Fibroblast of mammary gland (primary cell): ENCODE data around the gene KLF15.

ENCODE experiments used
- DNase-seq: peaks from one replicate; pipeline ENCODE4 v3.0.0-alpha.2; 2010; ENCODE audit warnings: low read depth
- H3K4me3 ChIP-seq: 2 replicates; pipeline ENCODE4 v1.5.1; 2011; ENCODE audit warnings: low read depth, mild to moderate bottlenecking, low read length, moderate library complexity; ENCODE audit not compliant: control insufficient read depth
- TF ChIP-seq, protein P1 (sequence below): conservative IDR thresholded peaks from 2 replicates; pipeline ENCODE4 v1.5.1; 2011; ENCODE audit warnings: low read depth, low read length, inconsistent platforms; ENCODE audit not compliant: control insufficient read depth, insufficient read depth

KLF15 gene

DNA sequence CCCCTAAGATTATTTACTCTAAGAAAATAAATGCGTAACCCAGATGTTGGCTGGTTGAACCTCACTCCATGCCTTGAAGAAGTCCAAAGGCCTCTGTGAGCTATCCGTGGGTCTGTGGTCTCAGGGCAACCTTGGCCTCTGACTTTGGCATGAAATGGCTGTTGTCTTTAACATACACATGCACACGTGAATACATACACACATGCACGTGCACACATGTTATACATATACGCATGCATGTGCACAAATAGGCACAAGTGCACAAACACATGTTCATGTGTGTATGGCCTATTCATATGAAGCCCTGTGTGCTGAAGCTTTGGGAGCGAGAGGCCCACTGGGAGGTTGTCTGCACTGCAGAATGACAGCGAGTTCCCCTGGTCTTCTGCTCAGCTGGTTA, 50.8 kb downstream of the KLF15 start:
- no peak for DNase-seq
- no peak overlapping the region for H3K4me3 ChIP-seq
- TF ChIP-seq, protein P1, sequence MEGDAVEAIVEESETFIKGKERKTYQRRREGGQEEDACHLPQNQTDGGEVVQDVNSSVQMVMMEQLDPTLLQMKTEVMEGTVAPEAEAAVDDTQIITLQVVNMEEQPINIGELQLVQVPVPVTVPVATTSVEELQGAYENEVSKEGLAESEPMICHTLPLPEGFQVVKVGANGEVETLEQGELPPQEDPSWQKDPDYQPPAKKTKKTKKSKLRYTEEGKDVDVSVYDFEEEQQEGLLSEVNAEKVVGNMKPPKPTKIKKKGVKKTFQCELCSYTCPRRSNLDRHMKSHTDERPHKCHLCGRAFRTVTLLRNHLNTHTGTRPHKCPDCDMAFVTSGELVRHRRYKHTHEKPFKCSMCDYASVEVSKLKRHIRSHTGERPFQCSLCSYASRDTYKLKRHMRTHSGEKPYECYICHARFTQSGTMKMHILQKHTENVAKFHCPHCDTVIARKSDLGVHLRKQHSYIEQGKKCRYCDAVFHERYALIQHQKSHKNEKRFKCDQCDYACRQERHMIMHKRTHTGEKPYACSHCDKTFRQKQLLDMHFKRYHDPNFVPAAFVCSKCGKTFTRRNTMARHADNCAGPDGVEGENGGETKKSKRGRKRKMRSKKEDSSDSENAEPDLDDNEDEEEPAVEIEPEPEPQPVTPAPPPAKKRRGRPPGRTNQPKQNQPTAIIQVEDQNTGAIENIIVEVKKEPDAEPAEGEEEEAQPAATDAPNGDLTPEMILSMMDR: no peak

DNA sequence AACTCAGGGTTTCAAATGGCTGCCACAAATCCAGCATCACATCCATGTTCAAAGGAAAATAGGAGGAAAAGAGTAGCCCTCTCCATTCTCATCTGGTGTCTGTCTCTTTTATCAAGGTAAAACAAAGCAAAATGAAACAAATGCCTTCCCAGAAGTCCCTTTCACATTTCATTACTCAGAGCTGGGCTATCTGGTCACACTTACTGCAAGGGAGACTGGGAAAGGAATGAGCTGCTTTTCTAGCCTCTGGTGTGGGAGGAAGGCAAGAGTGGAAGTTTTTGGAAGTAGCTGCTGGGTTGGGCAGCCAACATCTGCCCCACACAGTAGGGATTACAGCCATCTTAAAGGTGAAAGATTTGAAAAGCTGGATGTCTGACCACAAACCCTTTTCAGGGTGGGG, 51.8 kb downstream of the KLF15 start:
- TF ChIP-seq, protein P1: no peak
- no peak overlapping the region for H3K4me3 ChIP-seq
- DNase-seq: no peak

DNA sequence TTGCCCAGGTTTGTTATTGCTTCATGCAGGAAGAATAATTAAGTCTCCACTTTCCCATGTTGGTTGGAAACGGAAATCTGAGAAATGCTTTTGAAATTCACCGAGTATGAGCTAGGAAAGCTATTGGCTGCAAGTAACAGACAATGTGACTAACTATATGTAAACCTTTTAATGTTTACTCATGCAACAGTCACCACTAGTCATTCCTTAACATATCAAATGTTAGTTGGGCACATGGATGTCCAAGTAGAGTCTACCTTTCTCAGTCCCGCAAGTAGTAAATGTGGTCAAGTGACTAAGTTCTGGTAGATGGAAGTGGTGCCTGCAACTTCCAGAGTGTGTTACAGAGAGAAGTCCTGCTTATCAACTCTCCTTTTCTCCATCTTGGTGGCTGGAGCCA, 52.5 kb downstream of the KLF15 start:
- peak; percentile 54 for DNase-seq
- H3K4me3 ChIP-seq: no peak overlapping the region
- TF ChIP-seq, protein P1: no peak

DNA sequence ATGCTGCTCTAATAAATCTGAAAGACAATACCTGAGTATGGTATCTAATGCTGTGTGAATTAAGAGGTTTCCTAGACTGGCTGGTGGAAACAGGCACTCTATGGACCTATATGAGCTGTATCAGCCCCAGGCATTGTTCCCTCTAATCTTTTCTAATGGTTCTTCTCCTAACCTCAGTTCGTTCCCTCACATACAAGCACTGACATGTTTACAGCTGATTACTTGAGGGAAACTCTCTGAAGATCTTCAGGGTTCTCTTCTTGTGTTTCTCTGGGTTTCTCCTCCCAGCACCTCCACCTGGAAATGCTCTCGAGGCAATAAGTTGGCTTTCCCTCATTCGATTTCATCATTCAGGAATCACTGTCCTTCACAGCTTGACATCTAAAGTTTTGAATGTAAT, 52.9 kb downstream of the KLF15 start:
- TF ChIP-seq, protein P1: no peak
- no peak overlapping the region for H3K4me3 ChIP-seq
- DNase-seq: no peak

DNA sequence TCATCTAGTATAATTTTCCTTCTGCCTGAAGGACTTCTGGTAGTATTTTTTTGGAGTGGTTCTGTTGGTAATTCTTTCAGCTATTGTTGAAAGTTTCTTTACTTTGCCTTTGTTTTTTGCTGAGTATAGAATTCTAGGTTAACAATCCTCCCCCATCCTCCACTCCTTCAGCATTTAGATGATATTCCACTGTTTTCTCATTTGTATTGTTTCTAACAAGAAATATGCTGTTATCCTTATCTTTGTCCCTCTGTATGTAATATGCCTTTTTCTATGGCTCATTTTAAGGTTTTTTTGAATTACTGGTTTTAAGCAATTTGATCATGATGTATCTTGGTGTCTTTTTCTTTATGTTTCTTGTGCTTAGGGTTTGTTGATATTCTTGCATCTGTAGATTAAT, 53.9 kb downstream of the KLF15 start:
- TF ChIP-seq, protein P1: no peak

DNA sequence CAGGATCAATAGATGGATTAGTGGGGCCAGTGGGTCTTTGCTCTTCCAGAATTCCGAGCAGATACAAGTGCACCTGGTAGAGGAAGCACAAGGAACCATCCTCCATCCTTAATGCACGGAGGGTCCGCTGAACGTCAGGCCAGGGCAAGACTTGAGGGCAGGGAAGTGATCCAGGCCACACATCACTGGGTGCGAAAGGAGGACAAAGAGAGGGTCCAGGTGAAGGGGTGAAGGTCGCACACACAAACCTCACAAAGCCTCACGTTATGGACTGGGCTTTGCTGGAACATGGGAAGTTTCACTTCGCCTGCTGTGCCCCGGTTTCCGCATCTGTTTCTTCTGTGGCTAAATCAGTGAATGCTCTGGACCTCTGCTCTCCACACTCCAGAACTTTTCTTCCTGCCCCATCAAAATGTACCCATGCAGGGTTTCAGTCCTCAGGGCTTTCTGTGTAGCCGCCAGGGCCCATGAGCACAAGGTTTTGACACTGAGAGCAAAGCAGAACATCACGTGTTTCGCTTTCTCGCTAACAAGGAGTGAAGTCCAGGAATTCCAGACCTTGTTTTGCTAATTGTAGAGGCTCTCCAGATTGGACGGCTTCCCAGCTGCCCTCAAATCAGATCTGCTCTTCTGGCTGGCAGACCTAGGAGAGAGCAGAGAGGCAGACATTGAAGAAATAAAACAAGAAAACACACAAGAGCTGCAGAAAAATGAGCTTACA, 56.3 kb downstream of the KLF15 start:
- TF ChIP-seq, protein P1: no peak
- no peak for DNase-seq
- no peak overlapping the region for H3K4me3 ChIP-seq

More for the DNA sequence above, 53.9 kb downstream of the KLF15 start:
- no peak overlapping the region for H3K4me3 ChIP-seq
- DNase-seq: no peak
